ENCODE data around the gene C14orf93. TPM values are rescaled to one million over a fixed set of nuclear protein-coding genes. Genes with fewer than 3 reads are reported as not detected.

The C14orf93 gene
- total RNA-seq, 6 experiments from 2014 or later: 1.7 to 4.0 (median 3.2) TPM

- H3K4me3 ChIP-seq: no peak overlapping the region
- no peaks in the 10 kb centered on the region for H3K4me1 ChIP-seq
- TF ChIP-seq POLR2A (IDR thresholded peaks at IDR 0.05) (no peak), CTCF (IDR thresholded peaks at IDR 0.05) (no peak)
- H3K27me3 ChIP-seq: no peaks in the 10 kb centered on the region
- no peaks in the 10 kb centered on the region for H3K36me3 ChIP-seq
- intact Hi-C loops (cut with DNase I): no loop called here
- 83% methylated on average over 8 of the region's 8 CpGs for WGBS (ENCODE audit: insufficient coverage, low coverage, low lambda C conversion rate, missing lambda C conversion rate)
- no peak for DNase-seq
- ATAC-seq: no peak
- H3K27ac ChIP-seq: no peak overlapping the region
- no peaks in the 10 kb centered on the region for H3K9me3 ChIP-seq
Measured at GRCh38 chr14:22991852-22992251, 18.1 kb downstream of the C14orf93 start.

GRCh38 chr14:22987291-22987690 lies 22.7 kb downstream of the C14orf93 start:
- H3K27ac ChIP-seq: no peak overlapping the region
- intact Hi-C loops (cut with DNase I): loop anchor here (5.0 kb wide), 1 partner anchor 70 kb away; the partner anchor contains the start of gene CDH24 (in 2 of the 2)
- H3K36me3 ChIP-seq: no peaks in the 10 kb centered on the region
- TF ChIP-seq POLR2A (IDR thresholded peaks at IDR 0.05): no peak
- no peak for TF ChIP-seq CTCF (IDR thresholded peaks at IDR 0.05)
- H3K4me3 ChIP-seq: no peak overlapping the region
- peaks cover 0 to 24% (median 5%) of the 10 kb centered on the region in 4 donors for H3K4me1 ChIP-seq
- ATAC-seq (no peak), DNase-seq (no peak)
- WGBS (ENCODE audit: insufficient coverage, low coverage, low lambda C conversion rate, missing lambda C conversion rate): 61% methylated on average over 5 of the region's 8 CpGs
- no peaks in the 10 kb centered on the region for H3K27me3 ChIP-seq
- no peaks in the 10 kb centered on the region for H3K9me3 ChIP-seq

- Histone ChIP-seq H3K4me3 (no peak overlapping the region), H3K9me3 (no peaks in the 10 kb centered on the region), H3K27me3 (no peaks in the 10 kb centered on the region), H3K27ac (no peak overlapping the region), H3K4me1 (peaks cover 0 to 24% (median 5%) of the 10 kb centered on the region in 4 donors), H3K36me3 (no peaks in the 10 kb centered on the region)
- DNase-seq: peak; percentile 80 to 87 (median 82)
- WGBS (ENCODE audit: insufficient coverage, low coverage, low lambda C conversion rate, missing lambda C conversion rate): 20% methylated on average over 5 of the region's 5 CpGs
- TF ChIP-seq CTCF (IDR thresholded peaks at IDR 0.05) (peak; percentile 92 to 94 (median 92)), POLR2A (IDR thresholded peaks at IDR 0.05) (no peak)
- ATAC-seq: peak; percentile 64 to 73 (median 69)
- intact Hi-C loops (cut with DNase I): loop anchor here (5.0 kb wide), 1 partner anchor 71 kb away; the partner anchor contains the start of gene CDH24 (in 2 of the 2)
Measured at GRCh38 chr14:22986508-22987054, 23.4 kb downstream of the C14orf93 start.

- WGBS (ENCODE audit: insufficient coverage, low coverage, low lambda C conversion rate, missing lambda C conversion rate): 20% methylated on average over 2 of the region's 2 CpGs
- Histone ChIP-seq H3K27me3 (no peaks in the 10 kb centered on the region), H3K4me1 (peaks cover 0 to 24% (median 5%) of the 10 kb centered on the region in 4 donors), H3K9me3 (no peaks in the 10 kb centered on the region), H3K36me3 (no peaks in the 10 kb centered on the region), H3K27ac (no peak overlapping the region), H3K4me3 (no peak overlapping the region)
- intact Hi-C loops (cut with DNase I): loop anchor here (5.0 kb wide), 1 partner anchor 71 kb away; the partner anchor contains the start of gene CDH24 (in 2 of the 2)
- DNase-seq: no peak
- TF ChIP-seq POLR2A (IDR thresholded peaks at IDR 0.05): no peak
- no peak for TF ChIP-seq CTCF (IDR thresholded peaks at IDR 0.05)
- no peak for ATAC-seq
Measured at GRCh38 chr14:22985894-22986507, 23.9 kb downstream of the C14orf93 start.

Measured in right lobe of liver (tissue), 6 donors.